OCI-LY1 (cell line): Measurements from ENCODE around the gene ARPC2.

Experiments
- H2AFZ ChIP-seq: fragments of 200-600 bp; sonication (generic), shearing (Covaris generic); 2 replicates; pipeline ENCODE4 v1.6.0; 2014; ENCODE audit warnings: antibody characterized with exemption, mild to moderate bottlenecking, low read length
- H3F3A ChIP-seq: fragments of 200-600 bp; sonication (generic), shearing (Covaris generic); 2 replicates; pipeline ENCODE4 v1.6.0; 2014; ENCODE audit warnings: mild to moderate bottlenecking, antibody characterized with exemption, low read length, moderate library complexity; ENCODE audit not compliant: insufficient read depth
- H3K27ac ChIP-seq: fragments of 200-600 bp; sonication (generic); 2 replicates; pipeline ENCODE4 v1.5.1; 2014; ENCODE audit warnings: low read length, mixed run types, mild to moderate bottlenecking, low read depth; ENCODE audit not compliant: poor library complexity, severe bottlenecking
- H3K27me3 ChIP-seq: fragments of 200-600 bp; sonication (generic); 2 replicates; pipeline ENCODE4 v1.6.0; 2014; ENCODE audit warnings: antibody characterized with exemption, mild to moderate bottlenecking, low read length, moderate library complexity; ENCODE audit not compliant: insufficient read depth
- H3K36me3 ChIP-seq: fragments of 200-600 bp; sonication (generic); 2 replicates; pipeline ENCODE4 v1.6.1; 2014; ENCODE audit warnings: mild to moderate bottlenecking, antibody characterized with exemption, low read length, moderate library complexity, mixed read lengths; ENCODE audit not compliant: insufficient read depth
- H3K4me1 ChIP-seq: fragments of 200-600 bp; sonication (generic); 2 replicates; pipeline ENCODE4 v1.5.1; 2014; ENCODE audit warnings: mild to moderate bottlenecking, low read length, moderate library complexity; ENCODE audit not compliant: insufficient read depth, severe bottlenecking
- H3K4me2 ChIP-seq: fragments of 200-600 bp; sonication (generic), shearing (Covaris generic); 2 replicates; pipeline ENCODE4 v1.6.1; 2014; ENCODE audit warnings: low read length
- H3K4me3 ChIP-seq: fragments of 200-600 bp; sonication (generic); 2 replicates; pipeline ENCODE4 v1.5.1; 2014; ENCODE audit warnings: low read length, low read depth, mild to moderate bottlenecking, mixed read lengths; ENCODE audit not compliant: poor library complexity, severe bottlenecking
- H3K79me2 ChIP-seq: fragments of 200-600 bp; shearing (Covaris generic); 2 replicates; pipeline ENCODE4 v1.6.1; 2016; ENCODE audit warnings: mixed run types, low read length, mixed read lengths; ENCODE audit not compliant: insufficient read depth
- H3K9ac ChIP-seq: fragments of 200-600 bp; sonication (generic), shearing (Covaris generic); 2 replicates; pipeline ENCODE4 v1.6.1; 2014; ENCODE audit warnings: mild to moderate bottlenecking, low read length, mixed read lengths
- H3K9me2 ChIP-seq: fragments of 200-600 bp; sonication (generic), shearing (Covaris generic); 2 replicates; pipeline ENCODE4 v1.6.1; 2014; ENCODE audit warnings: low read depth, mild to moderate bottlenecking, low read length, mixed read lengths
- H3K9me3 ChIP-seq: fragments of 200-600 bp; shearing (Covaris generic); 2 replicates; pipeline ENCODE4 v1.6.1; 2014; ENCODE audit warnings: low read length, mixed read lengths
- H4K20me1 ChIP-seq: fragments of 200-600 bp; sonication (generic), shearing (Covaris generic); 2 replicates; pipeline ENCODE4 v1.6.0; 2016; ENCODE audit warnings: mild to moderate bottlenecking, low read length; ENCODE audit not compliant: insufficient read depth
- CTCF ChIP-seq: fragments of 200-600 bp; sonication (generic), shearing (Covaris generic); IDR thresholded peaks from 2 replicates; pipeline ENCODE4 v1.5.1; 2017; ENCODE audit warnings: mild to moderate bottlenecking, antibody characterized with exemption, low read length, moderate library complexity, mixed read lengths
- EZH2 ChIP-seq: fragments of 200-600 bp; sonication (generic), shearing (Covaris generic); IDR thresholded peaks from 2 replicates; pipeline ENCODE4 v1.8.0; 2017; ENCODE audit warnings: borderline replicate concordance, mixed run types, mild to moderate bottlenecking, antibody characterized with exemption, low read length, moderate library complexity, mixed read lengths

Gene ARPC2

GRCh38 chr2:218285604-218286003, 68.6 kb downstream of the ARPC2 start:
- Histone ChIP-seq H3K36me3 (no peaks in the 10 kb centered on the region), H3K27ac (no peak overlapping the region), H3K9me3 (no peaks in the 10 kb centered on the region), H3K27me3 (no peaks in the 10 kb centered on the region), H4K20me1 (no peaks in the 10 kb centered on the region), H2AFZ (no peak overlapping the region), H3K4me1 (peaks cover 26% of the 10 kb centered on the region), H3K4me2 (peak overlapping the region; percentile 56; the same call in 1 of the 2 replicates), H3K79me2 (no peaks in the 10 kb centered on the region), H3K4me3 (no peak overlapping the region), H3K9me2 (no peaks in the 10 kb centered on the region), H3F3A (no peaks in the 10 kb centered on the region), H3K9ac (peak overlapping the region; percentile 22; the same call in 1 of the 2 replicates)
- TF ChIP-seq CTCF (no peak), EZH2 (no peak)

GRCh38 chr2:218286570-218287459, 69.8 kb downstream of the ARPC2 start:
- Histone ChIP-seq H3K4me1 (peaks cover 38% of the 10 kb centered on the region), H2AFZ (no peak overlapping the region), H4K20me1 (no peaks in the 10 kb centered on the region), H3K9me3 (no peaks in the 10 kb centered on the region), H3K9ac (peak overlapping the region; percentile 22; the same call in 1 of the 2 replicates), H3K4me3 (peak overlapping the region; percentile 38), H3K36me3 (no peaks in the 10 kb centered on the region), H3K9me2 (no peaks in the 10 kb centered on the region), H3K4me2 (peak overlapping the region; percentile 56), H3K27ac (peak overlapping the region; percentile 54), H3K27me3 (no peaks in the 10 kb centered on the region), H3F3A (no peaks in the 10 kb centered on the region), H3K79me2 (no peaks in the 10 kb centered on the region)
- TF ChIP-seq EZH2 = no peak
- no peak for TF ChIP-seq CTCF

GRCh38 chr2:218289639-218290315, 72.8 kb downstream of the ARPC2 start:
- TF ChIP-seq EZH2 (no peak), CTCF (no peak)
- Histone ChIP-seq H3K9me2 (no peaks in the 10 kb centered on the region), H3K4me3 (no peak overlapping the region), H2AFZ (no peak overlapping the region), H3K9me3 (no peaks in the 10 kb centered on the region), H3K4me1 (peaks cover 43% of the 10 kb centered on the region), H3K27ac (no peak overlapping the region), H3K4me2 (no peak overlapping the region), H3K36me3 (no peaks in the 10 kb centered on the region), H4K20me1 (no peaks in the 10 kb centered on the region), H3K27me3 (no peaks in the 10 kb centered on the region), H3K79me2 (no peaks in the 10 kb centered on the region), H3F3A (no peaks in the 10 kb centered on the region), H3K9ac (no peak overlapping the region)
